OCI-LY1 (cell line): ENCODE results near the gene TRABD2B.

Source experiments
- H2AFZ ChIP-seq: fragments of 200-600 bp; sonication (generic), shearing (Covaris generic); 2 replicates; pipeline ENCODE4 v1.6.0; 2014; ENCODE audit warnings: antibody characterized with exemption, mild to moderate bottlenecking, low read length
- H3F3A ChIP-seq: fragments of 200-600 bp; sonication (generic), shearing (Covaris generic); 2 replicates; pipeline ENCODE4 v1.6.0; 2014; ENCODE audit warnings: mild to moderate bottlenecking, antibody characterized with exemption, low read length, moderate library complexity; ENCODE audit not compliant: insufficient read depth
- H3K27ac ChIP-seq: fragments of 200-600 bp; sonication (generic); 2 replicates; pipeline ENCODE4 v1.5.1; 2014; ENCODE audit warnings: low read length, mixed run types, mild to moderate bottlenecking, low read depth; ENCODE audit not compliant: poor library complexity, severe bottlenecking
- H3K27me3 ChIP-seq: fragments of 200-600 bp; sonication (generic); 2 replicates; pipeline ENCODE4 v1.6.0; 2014; ENCODE audit warnings: antibody characterized with exemption, mild to moderate bottlenecking, low read length, moderate library complexity; ENCODE audit not compliant: insufficient read depth
- H3K36me3 ChIP-seq: fragments of 200-600 bp; sonication (generic); 2 replicates; pipeline ENCODE4 v1.6.1; 2014; ENCODE audit warnings: mild to moderate bottlenecking, antibody characterized with exemption, low read length, moderate library complexity, mixed read lengths; ENCODE audit not compliant: insufficient read depth
- H3K4me1 ChIP-seq: fragments of 200-600 bp; sonication (generic); 2 replicates; pipeline ENCODE4 v1.5.1; 2014; ENCODE audit warnings: mild to moderate bottlenecking, low read length, moderate library complexity; ENCODE audit not compliant: insufficient read depth, severe bottlenecking
- H3K4me2 ChIP-seq: fragments of 200-600 bp; sonication (generic), shearing (Covaris generic); 2 replicates; pipeline ENCODE4 v1.6.1; 2014; ENCODE audit warnings: low read length
- H3K4me3 ChIP-seq: fragments of 200-600 bp; sonication (generic); 2 replicates; pipeline ENCODE4 v1.5.1; 2014; ENCODE audit warnings: low read length, low read depth, mild to moderate bottlenecking, mixed read lengths; ENCODE audit not compliant: poor library complexity, severe bottlenecking
- H3K79me2 ChIP-seq: fragments of 200-600 bp; shearing (Covaris generic); 2 replicates; pipeline ENCODE4 v1.6.1; 2016; ENCODE audit warnings: mixed run types, low read length, mixed read lengths; ENCODE audit not compliant: insufficient read depth
- H3K9ac ChIP-seq: fragments of 200-600 bp; sonication (generic), shearing (Covaris generic); 2 replicates; pipeline ENCODE4 v1.6.1; 2014; ENCODE audit warnings: mild to moderate bottlenecking, low read length, mixed read lengths
- H3K9me2 ChIP-seq: fragments of 200-600 bp; sonication (generic), shearing (Covaris generic); 2 replicates; pipeline ENCODE4 v1.6.1; 2014; ENCODE audit warnings: low read depth, mild to moderate bottlenecking, low read length, mixed read lengths
- H3K9me3 ChIP-seq: fragments of 200-600 bp; shearing (Covaris generic); 2 replicates; pipeline ENCODE4 v1.6.1; 2014; ENCODE audit warnings: low read length, mixed read lengths
- H4K20me1 ChIP-seq: fragments of 200-600 bp; sonication (generic), shearing (Covaris generic); 2 replicates; pipeline ENCODE4 v1.6.0; 2016; ENCODE audit warnings: mild to moderate bottlenecking, low read length; ENCODE audit not compliant: insufficient read depth
- EZH2 ChIP-seq: fragments of 200-600 bp; sonication (generic), shearing (Covaris generic); IDR thresholded peaks from 2 replicates; pipeline ENCODE4 v1.8.0; 2017; ENCODE audit warnings: borderline replicate concordance, mixed run types, mild to moderate bottlenecking, antibody characterized with exemption, low read length, moderate library complexity, mixed read lengths
- TF ChIP-seq, protein P1 (sequence below): fragments of 200-600 bp; sonication (generic), shearing (Covaris generic); IDR thresholded peaks from 2 replicates; pipeline ENCODE4 v1.5.1; 2017; ENCODE audit warnings: mild to moderate bottlenecking, antibody characterized with exemption, low read length, moderate library complexity, mixed read lengths

TRABD2B gene

GRCh38 chr1:47764461-47765046, 232.6 kb downstream of the TRABD2B start:
- H3K36me3 ChIP-seq = no peaks in the 10 kb centered on the region
- H3K27me3 ChIP-seq = no peaks in the 10 kb centered on the region; the same call in 1 of the 2 replicates
- H2AFZ ChIP-seq = no peak overlapping the region
- H3K9me2 ChIP-seq = no peaks in the 10 kb centered on the region
- no peaks in the 10 kb centered on the region for H3K79me2 ChIP-seq
- no peaks in the 10 kb centered on the region for H4K20me1 ChIP-seq
- no peak overlapping the region for H3K4me3 ChIP-seq
- no peak overlapping the region for H3K9ac ChIP-seq
- no peaks in the 10 kb centered on the region for H3K9me3 ChIP-seq
- no peaks in the 10 kb centered on the region for H3K4me1 ChIP-seq
- no peak overlapping the region for H3K27ac ChIP-seq
- no peaks in the 10 kb centered on the region for H3F3A ChIP-seq
- TF ChIP-seq, protein P1, sequence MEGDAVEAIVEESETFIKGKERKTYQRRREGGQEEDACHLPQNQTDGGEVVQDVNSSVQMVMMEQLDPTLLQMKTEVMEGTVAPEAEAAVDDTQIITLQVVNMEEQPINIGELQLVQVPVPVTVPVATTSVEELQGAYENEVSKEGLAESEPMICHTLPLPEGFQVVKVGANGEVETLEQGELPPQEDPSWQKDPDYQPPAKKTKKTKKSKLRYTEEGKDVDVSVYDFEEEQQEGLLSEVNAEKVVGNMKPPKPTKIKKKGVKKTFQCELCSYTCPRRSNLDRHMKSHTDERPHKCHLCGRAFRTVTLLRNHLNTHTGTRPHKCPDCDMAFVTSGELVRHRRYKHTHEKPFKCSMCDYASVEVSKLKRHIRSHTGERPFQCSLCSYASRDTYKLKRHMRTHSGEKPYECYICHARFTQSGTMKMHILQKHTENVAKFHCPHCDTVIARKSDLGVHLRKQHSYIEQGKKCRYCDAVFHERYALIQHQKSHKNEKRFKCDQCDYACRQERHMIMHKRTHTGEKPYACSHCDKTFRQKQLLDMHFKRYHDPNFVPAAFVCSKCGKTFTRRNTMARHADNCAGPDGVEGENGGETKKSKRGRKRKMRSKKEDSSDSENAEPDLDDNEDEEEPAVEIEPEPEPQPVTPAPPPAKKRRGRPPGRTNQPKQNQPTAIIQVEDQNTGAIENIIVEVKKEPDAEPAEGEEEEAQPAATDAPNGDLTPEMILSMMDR = no peak
- no peak for TF ChIP-seq EZH2
- H3K4me2 ChIP-seq = no peak overlapping the region

GRCh38 chr1:47763591-47764171, 233.5 kb downstream of the TRABD2B start:
- no peaks in the 10 kb centered on the region for H3K9me3 ChIP-seq
- H3K27me3 ChIP-seq = no peaks in the 10 kb centered on the region
- TF ChIP-seq, protein P1 = no peak
- TF ChIP-seq EZH2 = no peak
- H3K79me2 ChIP-seq = no peaks in the 10 kb centered on the region
- no peaks in the 10 kb centered on the region for H4K20me1 ChIP-seq
- no peak overlapping the region for H3K27ac ChIP-seq
- H3K4me3 ChIP-seq = no peak overlapping the region
- H3K4me1 ChIP-seq = no peaks in the 10 kb centered on the region
- H2AFZ ChIP-seq = no peak overlapping the region
- no peaks in the 10 kb centered on the region for H3F3A ChIP-seq
- no peak overlapping the region for H3K9ac ChIP-seq
- no peak overlapping the region for H3K4me2 ChIP-seq
- no peaks in the 10 kb centered on the region for H3K9me2 ChIP-seq
- no peaks in the 10 kb centered on the region for H3K36me3 ChIP-seq

DNA sequence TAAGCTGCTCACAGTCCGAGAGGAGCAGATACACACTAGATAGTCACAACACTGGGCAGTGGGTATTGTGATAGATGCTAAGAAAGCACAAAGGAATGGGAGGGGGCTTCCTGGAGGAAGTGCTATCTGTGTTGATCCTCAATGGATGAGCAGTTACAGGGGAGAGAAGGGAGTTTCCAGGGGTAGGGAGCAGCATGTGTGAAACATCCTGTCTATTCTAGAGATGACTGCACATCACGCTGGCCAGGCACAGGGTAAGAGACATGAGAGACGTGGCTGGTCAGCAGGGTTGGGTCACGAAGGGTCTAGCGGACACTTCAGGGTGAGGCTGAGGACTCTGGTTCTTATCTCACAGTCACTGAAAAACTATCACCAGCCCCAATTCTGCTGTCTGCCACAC, 235.2 kb downstream of the TRABD2B start:
- Histone ChIP-seq H3K9me3 (no peaks in the 10 kb centered on the region), H4K20me1 (no peaks in the 10 kb centered on the region), H3K9ac (no peak overlapping the region), H2AFZ (no peak overlapping the region), H3K79me2 (no peaks in the 10 kb centered on the region), H3K9me2 (no peaks in the 10 kb centered on the region), H3K27ac (no peak overlapping the region), H3K4me2 (no peak overlapping the region), H3K4me1 (no peaks in the 10 kb centered on the region), H3F3A (no peaks in the 10 kb centered on the region), H3K27me3 (no peaks in the 10 kb centered on the region), H3K4me3 (no peak overlapping the region), H3K36me3 (no peaks in the 10 kb centered on the region)
- TF ChIP-seq, protein P1 = no peak
- TF ChIP-seq EZH2 = no peak
